ENCODE measurements around the gene NAGS.

DNA sequence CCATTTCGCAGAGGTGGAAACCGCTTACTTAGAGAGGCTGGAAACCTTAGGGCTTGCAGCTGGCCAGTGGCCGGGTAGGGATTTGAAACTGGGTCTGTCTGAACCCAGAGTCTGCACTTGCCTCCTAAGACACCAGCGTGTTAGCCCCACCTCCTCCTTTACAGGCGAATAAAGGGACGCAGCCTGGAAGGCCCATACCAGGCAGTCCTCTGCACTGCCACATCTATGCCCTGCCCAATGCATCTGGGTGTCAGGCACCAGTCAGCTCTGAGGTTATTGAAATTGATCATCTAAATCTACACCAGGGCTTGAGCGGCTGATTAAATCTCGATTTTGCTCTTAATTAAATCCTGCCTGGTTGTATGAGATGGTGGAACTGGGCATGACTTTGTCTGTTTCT is 19.9 kb upstream of the NAGS start:
- no peak for TF ChIP-seq POLR2A (IDR thresholded peaks at IDR 0.05)
- TF ChIP-seq, protein P1, sequence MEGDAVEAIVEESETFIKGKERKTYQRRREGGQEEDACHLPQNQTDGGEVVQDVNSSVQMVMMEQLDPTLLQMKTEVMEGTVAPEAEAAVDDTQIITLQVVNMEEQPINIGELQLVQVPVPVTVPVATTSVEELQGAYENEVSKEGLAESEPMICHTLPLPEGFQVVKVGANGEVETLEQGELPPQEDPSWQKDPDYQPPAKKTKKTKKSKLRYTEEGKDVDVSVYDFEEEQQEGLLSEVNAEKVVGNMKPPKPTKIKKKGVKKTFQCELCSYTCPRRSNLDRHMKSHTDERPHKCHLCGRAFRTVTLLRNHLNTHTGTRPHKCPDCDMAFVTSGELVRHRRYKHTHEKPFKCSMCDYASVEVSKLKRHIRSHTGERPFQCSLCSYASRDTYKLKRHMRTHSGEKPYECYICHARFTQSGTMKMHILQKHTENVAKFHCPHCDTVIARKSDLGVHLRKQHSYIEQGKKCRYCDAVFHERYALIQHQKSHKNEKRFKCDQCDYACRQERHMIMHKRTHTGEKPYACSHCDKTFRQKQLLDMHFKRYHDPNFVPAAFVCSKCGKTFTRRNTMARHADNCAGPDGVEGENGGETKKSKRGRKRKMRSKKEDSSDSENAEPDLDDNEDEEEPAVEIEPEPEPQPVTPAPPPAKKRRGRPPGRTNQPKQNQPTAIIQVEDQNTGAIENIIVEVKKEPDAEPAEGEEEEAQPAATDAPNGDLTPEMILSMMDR (IDR thresholded peaks at IDR 0.05), result no peak

Data from breast epithelium (tissue), 3 donors.